GM12878 (cell line): ENCODE measurements around the gene DCAF6. TPM values are rescaled to one million over a fixed set of nuclear protein-coding genes. Genes with fewer than 3 reads are reported as not detected.

Experiments used
- ATAC-seq: fragments of 200-7000 bp; cut with Tn5 transposase; 3 replicates; pipeline ENCODE4 v1.9.1; 2020; ENCODE audit warnings: mild to moderate bottlenecking, moderate library complexity
- BruUV-seq: library from RNA; stranded (reverse); fragments of 400-500 nt; replicated peaks from 2 replicates; lab custom pipeline; 2021; lab: Mats Ljungman, UMichigan
- CTCF ChIA-PET: fragments of 300-600 bp; sonication (Branson Sonifier 250); formaldehyde crosslinking; extraction: SDS; loops from one replicate; lab custom pipeline; 2021; ENCODE audit warnings: inconsistent platforms; lab: Yijun Ruan, JAX
- POLR2A ChIA-PET: fragments of 350-600 bp; formaldehyde crosslinking; extraction: SDS; loops from one replicate; lab custom pipeline; 2021; ENCODE audit warnings: inconsistent platforms; lab: Charles Lee
- RAD21 ChIA-PET: fragments of 300-600 bp; sonication (Branson Sonifier 250); formaldehyde crosslinking; loops from one replicate; lab custom pipeline; 2023; ENCODE audit warnings: antibody characterized with exemption; ENCODE audit not compliant: unreplicated experiment; lab: Charles Lee
- SMC1A ChIA-PET: fragments of 300-600 bp; sonication (Branson Sonifier 250); formaldehyde crosslinking; loops from one replicate; lab custom pipeline; 2023; ENCODE audit not compliant: unreplicated experiment, uncharacterized antibody; lab: Charles Lee
- DNase-seq: peaks from one replicate; pipeline ENCODE4 v3.0.0-alpha.2; 2011; ENCODE audit warnings: low read depth, low spot score
- FAIRE-seq: peaks from 3 replicates; lab custom pipeline; 2011; peaks lifted over from hg19 to GRCh38; lab: Jason Lieb, UNC
- H2AFZ ChIP-seq: 2 replicates; pipeline ENCODE4 v1.6.0; 2011; ENCODE audit warnings: low read depth, low read length, control low read depth; ENCODE audit not compliant: control insufficient read depth
- H3K27ac ChIP-seq: 2 replicates; pipeline ENCODE4 v1.5.1; 2011; ENCODE audit warnings: control low read depth; ENCODE audit not compliant: control insufficient read depth, insufficient read depth
- H3K27me3 ChIP-seq, 2 experiments: replicated peaks in 1 of 2; 2 replicates each; pipeline versions ENCODE4 v1.6.0 to v1.6.1; 2011; ENCODE audit warnings: low read length in 1 of 2; ENCODE audit not compliant: control insufficient read depth in 2 of 2, insufficient read depth in 2 of 2
- H3K36me3 ChIP-seq, 2 experiments: 2 replicates each; pipeline ENCODE4 v1.5.1; 2011; ENCODE audit warnings: low read length in 1 of 2; ENCODE audit not compliant: control insufficient read depth in 2 of 2, insufficient read depth in 2 of 2
- H3K4me1 ChIP-seq: 2 replicates; pipeline ENCODE4 v1.6.1; 2011; ENCODE audit warnings: mild to moderate bottlenecking, low read length, moderate library complexity, mixed read lengths; ENCODE audit not compliant: control insufficient read depth, insufficient read depth
- H3K4me2 ChIP-seq: 2 replicates; pipeline ENCODE4 v1.6.0; 2011; ENCODE audit warnings: control low read depth; ENCODE audit not compliant: control insufficient read depth, insufficient read depth
- H3K4me3 ChIP-seq: fragments of 200-600 bp; sonication (generic); 2 replicates; pipeline ENCODE4 v1.5.1; 2016
- H3K79me2 ChIP-seq: 2 replicates; pipeline ENCODE4 v1.6.0; 2011; ENCODE audit warnings: low read length; ENCODE audit not compliant: control insufficient read depth, insufficient read depth
- H3K9ac ChIP-seq: 2 replicates; pipeline ENCODE4 v1.8.0; 2011; ENCODE audit warnings: low read length, control low read depth, mixed read lengths; ENCODE audit not compliant: control insufficient read depth, insufficient read depth
- H3K9me3 ChIP-seq: replicated peaks from 3 replicates; pipeline ENCODE4 v1.5.1; 2011; ENCODE audit warnings: mild to moderate bottlenecking, low read length; ENCODE audit not compliant: control insufficient read depth, insufficient read depth
- H4K20me1 ChIP-seq: 2 replicates; pipeline ENCODE4 v1.6.0; 2011; ENCODE audit not compliant: control insufficient read depth, insufficient read depth
- HCFC1 ChIP-seq: fragments of 150-350 bp; IDR thresholded peaks from 2 replicates; pipeline ENCODE4 v1.6.1; 2014; ENCODE audit warnings: low read length
- IKZF2 ChIP-seq, 2 experiments: fragments of 450-650 bp; IDR thresholded peaks; 2 replicates each; pipeline ENCODE4 v1.6.1; 2017; ENCODE audit warnings: mild to moderate bottlenecking in 2 of 2, moderate library complexity in 2 of 2
- MEF2A ChIP-seq: IDR thresholded peaks from 2 replicates; pipeline ENCODE4 v1.6.1; 2011; ENCODE audit warnings: low read depth, mild to moderate bottlenecking, low read length, moderate library complexity; ENCODE audit not compliant: insufficient read depth
- MYB ChIP-seq: fragments of 150-350 bp; IDR thresholded peaks from 2 replicates; pipeline ENCODE4 v1.6.1; 2014; ENCODE audit warnings: mild to moderate bottlenecking, low read depth, low read length, borderline replicate concordance
- PAX8 ChIP-seq: fragments of 450-650 bp; IDR thresholded peaks from 2 replicates; pipeline ENCODE4 v1.6.1; 2017; ENCODE audit warnings: mild to moderate bottlenecking, moderate library complexity
- SIN3A ChIP-seq: IDR thresholded peaks from 2 replicates; pipeline ENCODE4 v1.6.1; 2012; ENCODE audit warnings: low read depth, low read length, improper control_type of control experiment
- TCF3 ChIP-seq: IDR thresholded peaks from 2 replicates; pipeline ENCODE4 v1.6.1; 2012; ENCODE audit warnings: low read depth, mild to moderate bottlenecking, low read length, borderline replicate concordance; ENCODE audit not compliant: insufficient read depth
- ZBED1 ChIP-seq: IDR thresholded peaks from 2 replicates; pipeline ENCODE4 v1.6.1; 2016; ENCODE audit warnings: borderline replicate concordance
- ZNF24 ChIP-seq: fragments of 450-650 bp; IDR thresholded peaks from 2 replicates; pipeline ENCODE4 v1.6.1; 2017; ENCODE audit warnings: antibody characterized with exemption, mild to moderate bottlenecking
- WGBS: methylation state at CpG from one replicate; pipeline ENCODE4 v1.1.6; 2016; ENCODE audit warnings: low lambda C conversion rate; ENCODE audit not compliant: insufficient replicate concordance, insufficient coverage; ENCODE audit errors: missing lambda C conversion rate; 5-methylcytosine and 5-hydroxymethylcytosine counted together
- in situ Hi-C: fragments of 300-500 bp; cut with MboI; formaldehyde crosslinking; loops from 9 replicates; pipeline ENCODE4 v1.14.3; 2018; ENCODE audit warnings: mixed read lengths
- intact Hi-C: fragments of 100-400 bp; cut with micrococcal nuclease; formaldehyde crosslinking; loops from one replicate; pipeline ENCODE4 v1.14.2; 2022; ENCODE audit not compliant: unreplicated experiment
- polyA plus RNA-seq, 11 experiments: library from polyadenylated mRNA; depleted of rRNA in 4 of 11; unstranded in 6 of 11; stranded (reverse) in 5 of 11; fragments of >200 nt; fragmentation: Nextera tagmentation in 4 of 11; fragmentation: Illumina TruSeq in 1 of 11; extraction: Ambion mirVana in 4 of 11; extraction: Trizol in 1 of 11; gene quantifications; 1 replicate in 1 of 11; 2 replicates in 10 of 11; pipeline versions ENCODE4 v1.2.1 to v1.2.3, GENCODE V29; 2011 to 2016; ENCODE audit warnings: inconsistent platforms in 2 of 11, missing spikeins in 2 of 11, low read depth in 1 of 11
- total RNA-seq, 4 experiments: library from RNA; depleted of rRNA in 3 of 4; stranded (reverse); fragments of >200 nt in 3 of 4; fragmentation: Illumina TruSeq in 1 of 4; extraction: Trizol in 1 of 4; gene quantifications; 2 replicates each; pipeline versions ENCODE4 v1.2.1 to v1.2.3, GENCODE V29; 2013 to 2021
- TF ChIP-seq, protein P1 (sequence below): fragments of 450-650 bp; IDR thresholded peaks from 2 replicates; pipeline ENCODE4 v1.6.1; 2017; ENCODE audit warnings: borderline replicate concordance

Gene DCAF6
- total and polyA plus RNA-seq, 10 of the 15 experiments (the other 5 are each of a cell fraction or from before 2014, with no cell fraction given): 11.4 to 62.7 (median 33.0) TPM

DNA sequence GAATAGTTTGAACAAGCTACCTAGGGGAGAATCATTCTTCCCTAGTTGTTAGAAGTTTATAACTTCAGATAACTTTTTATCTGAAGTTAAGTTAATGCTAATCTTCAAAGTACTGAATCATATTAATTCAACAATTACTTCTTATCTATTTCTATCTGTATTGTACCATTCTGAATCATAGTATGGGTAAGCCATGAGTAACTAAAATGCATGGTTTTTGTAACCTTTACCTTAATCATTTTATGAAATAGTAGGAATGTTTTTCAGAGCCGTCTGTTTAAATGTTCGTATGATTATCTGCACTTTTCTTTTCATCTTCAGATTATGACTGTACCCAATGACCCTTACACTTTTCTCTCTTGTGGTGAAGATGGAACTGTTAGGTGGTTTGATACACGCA lies 50.7 kb downstream of the DCAF6 start (continued):
- TF ChIP-seq MYB (no peak), TCF3 (no peak), HCFC1 (no peak)

DNA sequence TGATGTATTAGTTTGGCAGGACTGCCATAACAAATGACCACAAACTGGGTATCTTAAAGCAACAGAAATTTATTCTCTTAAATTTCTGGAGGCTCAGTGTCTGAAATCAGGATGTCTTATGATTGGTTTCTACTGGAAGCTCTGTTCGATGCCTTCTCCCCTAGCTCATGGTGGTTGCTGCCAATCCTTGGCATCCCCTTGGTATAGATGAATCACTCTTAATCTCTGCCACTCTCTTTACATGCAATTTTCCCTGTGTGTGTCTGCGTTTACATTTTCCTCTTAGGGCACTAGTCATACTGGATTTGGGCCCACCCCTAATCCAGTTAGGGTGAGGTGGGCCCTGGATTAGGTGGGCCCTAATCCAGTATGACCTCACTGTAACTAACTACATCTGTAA lies 55.1 kb downstream of the DCAF6 start:
- BruUV-seq: no TSS peak
- TF ChIP-seq ZNF24 (no peak), PAX8 (no peak), SIN3A (no peak), ZBED1 (no peak), HCFC1 (no peak), MEF2A (no peak), IKZF2 (IDR thresholded peaks at IDR 0.05) (no peak)
- TF ChIP-seq, protein P1, sequence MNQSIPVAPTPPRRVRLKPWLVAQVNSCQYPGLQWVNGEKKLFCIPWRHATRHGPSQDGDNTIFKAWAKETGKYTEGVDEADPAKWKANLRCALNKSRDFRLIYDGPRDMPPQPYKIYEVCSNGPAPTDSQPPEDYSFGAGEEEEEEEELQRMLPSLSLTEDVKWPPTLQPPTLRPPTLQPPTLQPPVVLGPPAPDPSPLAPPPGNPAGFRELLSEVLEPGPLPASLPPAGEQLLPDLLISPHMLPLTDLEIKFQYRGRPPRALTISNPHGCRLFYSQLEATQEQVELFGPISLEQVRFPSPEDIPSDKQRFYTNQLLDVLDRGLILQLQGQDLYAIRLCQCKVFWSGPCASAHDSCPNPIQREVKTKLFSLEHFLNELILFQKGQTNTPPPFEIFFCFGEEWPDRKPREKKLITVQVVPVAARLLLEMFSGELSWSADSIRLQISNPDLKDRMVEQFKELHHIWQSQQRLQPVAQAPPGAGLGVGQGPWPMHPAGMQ: no peak
- Histone ChIP-seq H4K20me1 (no peaks in the 10 kb centered on the region), H3K4me3 (no peak overlapping the region), H3K36me3 (peaks cover 2 to 21% of the 10 kb centered on the region in 2 experiments; a peak in 3 of 4 replicates), H3K4me2 (no peak overlapping the region), H3K9ac (no peak overlapping the region), H3K79me2 (no peaks in the 10 kb centered on the region), H3K27me3 (no peaks in the 10 kb centered on the region), H2AFZ (no peak overlapping the region), H3K27ac (no peak overlapping the region), H3K9me3 (no peaks in the 10 kb centered on the region), H3K4me1 (no peaks in the 10 kb centered on the region; the same call in 1 of the 2 replicates)
- 68% methylated on average over 2 of the region's 2 CpGs for WGBS
- no peak for FAIRE-seq
- POLR2A ChIA-PET: no interaction called here
- intact Hi-C loops (no loop called here), in situ Hi-C loops (no loop called here)
- CTCF ChIA-PET: interaction anchor here (1.0 to 1.1 kb wide), 2 partner anchors 21 to 178 kb away, joined by 3 read pairs; no protein-coding TSS in a partner anchor
- no peak for ATAC-seq
- SMC1A ChIA-PET: no interaction called here
- no peak for DNase-seq
- RAD21 ChIA-PET: interaction anchor here (0.7 kb wide), 1 partner anchor 46 kb away, joined by 3 read pairs; no protein-coding TSS in a partner anchor
